DND-41 (cell line): ENCODE measurements around the gene LSG1.
A peak's percentile ranks its signal among the peaks of the same experiment; 100 is the strongest.
"Not testable (repeated sequence)": the region's sequence is repeated elsewhere in the genome, so short reads cannot be mapped to it uniquely, and the experiment has no call there.

Experiments used
- ATAC-seq: fragments of 200-7000 bp; cut with Tn5 transposase; 3 replicates; pipeline ENCODE4 v1.9.1; 2021; ENCODE audit warnings: low read depth; ENCODE audit not compliant: insufficient read depth
- DNase-seq: peaks from one replicate; pipeline ENCODE4 v3.0.0-alpha.2; 2020
- H2AFZ ChIP-seq: 2 replicates; pipeline ENCODE4 v1.6.0; 2012; ENCODE audit warnings: low read depth, low read length
- H3K27ac ChIP-seq: 2 replicates; pipeline ENCODE4 v1.5.1; 2012; ENCODE audit warnings: low read length, inconsistent platforms
- H3K27me3 ChIP-seq: fragments of 200-600 bp; sonication (generic); 2 replicates; pipeline ENCODE4 v1.6.0; 2012; ENCODE audit warnings: low read length, mild to moderate bottlenecking, inconsistent platforms; ENCODE audit not compliant: insufficient read depth, poor library complexity
- H3K36me3 ChIP-seq: 2 replicates; pipeline ENCODE4 v1.5.1; 2012; ENCODE audit warnings: low read length, inconsistent platforms; ENCODE audit not compliant: insufficient read depth
- H3K4me1 ChIP-seq: 2 replicates; pipeline ENCODE4 v1.5.1; 2012; ENCODE audit warnings: mild to moderate bottlenecking, low read length; ENCODE audit not compliant: insufficient read depth
- H3K4me2 ChIP-seq: 2 replicates; pipeline ENCODE4 v1.6.0; 2012; ENCODE audit warnings: mild to moderate bottlenecking, moderate library complexity, low read length, inconsistent platforms; ENCODE audit not compliant: insufficient read depth
- H3K4me3 ChIP-seq, 2 experiments: fragments of 200-600 bp in 1 of 2; shearing (Covaris generic) in 1 of 2; 2 replicates each; pipeline ENCODE4 v1.5.1; 2012 to 2016; ENCODE audit warnings: inconsistent platforms in 2 of 2, low read length in 2 of 2, mild to moderate bottlenecking in 2 of 2, low read depth in 1 of 2, moderate library complexity in 1 of 2
- H3K79me2 ChIP-seq: 2 replicates; pipeline ENCODE4 v1.6.0; 2012; ENCODE audit warnings: low read length, inconsistent platforms; ENCODE audit not compliant: insufficient read depth
- H3K9ac ChIP-seq: 2 replicates; pipeline ENCODE4 v1.6.0; 2012; ENCODE audit warnings: low read depth, mild to moderate bottlenecking, inconsistent platforms, low read length, moderate library complexity
- H3K9me3 ChIP-seq: 2 replicates; pipeline ENCODE4 v1.5.1; 2012; ENCODE audit warnings: low read length, moderate library complexity, mild to moderate bottlenecking, inconsistent platforms; ENCODE audit not compliant: insufficient read depth, severe bottlenecking
- H4K20me1 ChIP-seq: 2 replicates; pipeline ENCODE4 v1.6.0; 2012; ENCODE audit warnings: low read length; ENCODE audit not compliant: insufficient read depth
- EZH2 ChIP-seq: IDR thresholded peaks from 3 replicates; pipeline ENCODE4 v1.6.1; 2012; ENCODE audit warnings: borderline replicate concordance, low read depth, mild to moderate bottlenecking, moderate library complexity, low read length, inconsistent platforms; ENCODE audit not compliant: severe bottlenecking
- TF ChIP-seq, protein P1 (sequence below): IDR thresholded peaks from 2 replicates; pipeline ENCODE4 v1.5.1; 2012; ENCODE audit warnings: borderline replicate concordance, low read length, moderate library complexity, mild to moderate bottlenecking; ENCODE audit not compliant: poor library complexity, severe bottlenecking; ENCODE audit errors: extremely low read depth

LSG1 gene

DNA sequence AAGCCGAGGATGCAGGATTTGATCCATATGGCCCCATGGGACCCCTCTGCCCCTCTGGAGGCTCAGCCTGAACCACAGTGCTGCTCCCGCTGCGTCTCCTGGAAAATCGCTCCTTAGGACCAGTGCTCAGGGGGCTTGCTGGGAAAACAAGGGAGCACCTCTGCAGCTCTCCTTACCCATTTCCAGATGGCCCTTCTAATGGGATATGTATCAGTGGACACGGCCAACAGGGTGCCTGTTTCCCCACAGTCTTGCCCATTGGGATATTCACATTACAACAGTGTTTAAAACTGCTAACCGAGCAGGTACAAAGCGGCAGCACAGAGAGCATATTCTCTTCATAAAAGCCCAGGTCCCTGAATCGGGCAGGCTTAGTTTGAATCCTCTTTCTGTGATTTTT is 65.8 kb downstream of the LSG1 start:
- H3K9me3 ChIP-seq, result no peaks in the 10 kb centered on the region
- no peak for TF ChIP-seq EZH2
- TF ChIP-seq, protein P1, sequence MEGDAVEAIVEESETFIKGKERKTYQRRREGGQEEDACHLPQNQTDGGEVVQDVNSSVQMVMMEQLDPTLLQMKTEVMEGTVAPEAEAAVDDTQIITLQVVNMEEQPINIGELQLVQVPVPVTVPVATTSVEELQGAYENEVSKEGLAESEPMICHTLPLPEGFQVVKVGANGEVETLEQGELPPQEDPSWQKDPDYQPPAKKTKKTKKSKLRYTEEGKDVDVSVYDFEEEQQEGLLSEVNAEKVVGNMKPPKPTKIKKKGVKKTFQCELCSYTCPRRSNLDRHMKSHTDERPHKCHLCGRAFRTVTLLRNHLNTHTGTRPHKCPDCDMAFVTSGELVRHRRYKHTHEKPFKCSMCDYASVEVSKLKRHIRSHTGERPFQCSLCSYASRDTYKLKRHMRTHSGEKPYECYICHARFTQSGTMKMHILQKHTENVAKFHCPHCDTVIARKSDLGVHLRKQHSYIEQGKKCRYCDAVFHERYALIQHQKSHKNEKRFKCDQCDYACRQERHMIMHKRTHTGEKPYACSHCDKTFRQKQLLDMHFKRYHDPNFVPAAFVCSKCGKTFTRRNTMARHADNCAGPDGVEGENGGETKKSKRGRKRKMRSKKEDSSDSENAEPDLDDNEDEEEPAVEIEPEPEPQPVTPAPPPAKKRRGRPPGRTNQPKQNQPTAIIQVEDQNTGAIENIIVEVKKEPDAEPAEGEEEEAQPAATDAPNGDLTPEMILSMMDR, result no peak

DNA sequence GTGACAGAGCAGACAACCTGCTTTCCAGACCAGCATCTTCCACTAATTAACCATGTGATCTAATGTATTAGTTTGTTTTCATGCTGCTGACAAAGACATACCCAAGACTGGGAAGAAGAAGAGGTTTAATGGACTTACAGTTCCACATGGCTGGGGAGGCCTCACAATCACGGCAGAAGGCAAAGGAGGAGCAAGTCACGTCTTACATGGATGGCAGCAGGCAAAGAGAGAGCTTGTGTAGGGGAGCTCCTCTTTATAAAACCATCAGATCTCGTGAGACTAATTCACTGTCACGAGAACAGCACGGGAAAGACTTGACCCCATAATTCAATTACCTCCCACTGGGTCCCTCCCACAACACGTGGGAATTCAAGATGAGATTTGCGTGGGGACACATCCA is 66.7 kb downstream of the LSG1 start:
- H3K4me1 ChIP-seq, H3K4me2 ChIP-seq, H2AFZ ChIP-seq, H3K9me3 ChIP-seq, H3K27me3 ChIP-seq, H3K9ac ChIP-seq, DNase-seq, H3K79me2 ChIP-seq, ATAC-seq, H3K27ac ChIP-seq, H3K4me3 ChIP-seq, H4K20me1 ChIP-seq: not testable (repeated sequence)
- peaks cover 34% of the 10 kb centered on the region for H3K36me3 ChIP-seq

More for the DNA sequence above, 65.8 kb downstream of the LSG1 start:
- H2AFZ ChIP-seq, result no peak overlapping the region
- ATAC-seq (no peak), DNase-seq (no peak)
- no peaks in the 10 kb centered on the region for H3K79me2 ChIP-seq
- no peak overlapping the region for H3K9ac ChIP-seq
- H3K27me3 ChIP-seq, result no peaks in the 10 kb centered on the region
- H3K36me3 ChIP-seq, result peaks cover 38% of the 10 kb centered on the region
- no peaks in the 10 kb centered on the region for H4K20me1 ChIP-seq
- no peak overlapping the region for H3K4me2 ChIP-seq
- H3K27ac ChIP-seq, result no peak overlapping the region
- no peaks in the 10 kb centered on the region for H3K4me1 ChIP-seq
- no peak overlapping the region for H3K4me3 ChIP-seq

DNA sequence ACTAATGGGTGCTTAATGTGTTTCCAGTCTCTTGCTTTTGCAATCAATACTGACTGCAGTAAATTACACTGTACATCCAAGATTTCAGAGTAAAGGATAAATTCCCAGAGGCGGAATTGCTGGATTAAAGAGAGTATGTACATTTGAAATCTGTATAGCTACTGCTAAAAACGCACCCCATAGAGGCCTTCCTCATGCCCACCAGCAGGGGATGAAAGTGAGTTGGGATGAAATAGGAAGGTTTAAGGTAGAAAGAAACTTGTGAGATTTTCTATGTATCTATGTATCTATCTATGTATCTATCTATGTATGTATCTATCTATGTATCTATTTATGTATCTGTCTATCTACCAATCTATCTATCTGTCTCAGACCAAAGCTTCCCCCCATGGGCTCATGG is 67.2 kb downstream of the LSG1 start:
- H3K4me2 ChIP-seq, result no peak overlapping the region
- no peaks in the 10 kb centered on the region for H3K27me3 ChIP-seq
- no peak overlapping the region for H3K27ac ChIP-seq
- peaks cover 34% of the 10 kb centered on the region for H3K36me3 ChIP-seq
- no peaks in the 10 kb centered on the region for H3K9me3 ChIP-seq
- H2AFZ ChIP-seq, result no peak overlapping the region
- no peaks in the 10 kb centered on the region for H4K20me1 ChIP-seq
- H3K4me1 ChIP-seq, result no peaks in the 10 kb centered on the region
- no peak overlapping the region for H3K9ac ChIP-seq
- ATAC-seq (no peak), DNase-seq (no peak)
- no peak overlapping the region for H3K4me3 ChIP-seq
- TF ChIP-seq EZH2, result no peak
- TF ChIP-seq, protein P1, result peak; percentile 43
- no peaks in the 10 kb centered on the region for H3K79me2 ChIP-seq

DNA sequence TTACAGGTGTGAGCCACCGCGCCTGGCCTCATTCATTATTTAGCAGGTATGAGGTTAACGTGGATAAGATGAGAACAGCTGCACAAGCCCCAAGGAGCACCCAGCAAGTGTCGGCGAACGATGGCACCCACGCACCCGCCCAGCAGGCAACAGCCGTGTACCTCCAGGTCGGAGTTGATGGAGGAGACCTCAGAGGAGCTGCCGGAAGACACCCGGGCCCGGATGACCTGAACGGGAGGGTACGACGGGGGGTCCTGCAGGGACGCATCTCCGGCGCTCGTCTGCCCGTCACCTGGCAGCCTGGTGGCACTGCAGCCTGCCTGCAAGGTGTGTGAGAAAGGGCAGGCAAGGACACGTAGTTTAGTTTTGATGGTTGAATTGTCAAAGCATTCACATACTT is 67.9 kb downstream of the LSG1 start:
- no peaks in the 10 kb centered on the region for H3K4me1 ChIP-seq
- H3K9me3 ChIP-seq, result no peaks in the 10 kb centered on the region
- H3K79me2 ChIP-seq, result no peaks in the 10 kb centered on the region
- H3K27ac ChIP-seq, result no peak overlapping the region
- H3K4me3 ChIP-seq, result no peak overlapping the region
- H3K27me3 ChIP-seq, result no peaks in the 10 kb centered on the region
- no peak overlapping the region for H3K4me2 ChIP-seq
- H3K36me3 ChIP-seq, result peaks cover 36% of the 10 kb centered on the region
- H2AFZ ChIP-seq, result no peak overlapping the region
- no peaks in the 10 kb centered on the region for H4K20me1 ChIP-seq
- DNase-seq (no peak), ATAC-seq (no peak)
- TF ChIP-seq, protein P1, result no peak
- TF ChIP-seq EZH2, result no peak
- H3K9ac ChIP-seq, result no peak overlapping the region
